IMR-90 (cell line): Measurements from ENCODE around the gene FAM174C. TPM values are rescaled to one million over a fixed set of nuclear protein-coding genes. Genes with fewer than 3 reads are reported as not detected.

ENCODE experiments used
- ATAC-seq: fragments of 200-7000 bp; cut with Tn5 transposase; 2 replicates; pipeline ENCODE4 v1.9.1; 2020; ENCODE audit warnings: low read depth, mild to moderate bottlenecking, moderate library complexity
- BruUV-seq: library from RNA; stranded (reverse); fragments of 400-500 nt; replicated peaks from 2 replicates; lab custom pipeline; 2021; lab: Mats Ljungman, UMichigan
- CTCF ChIA-PET: fragments of 300-600 bp; formaldehyde crosslinking; extraction: SDS; loops from one replicate; lab custom pipeline; 2021; ENCODE audit warnings: antibody characterized with exemption; lab: Yijun Ruan, JAX
- POLR2A ChIA-PET: fragments of 300-600 bp; sonication (Branson Sonifier 250); formaldehyde crosslinking; loops from one replicate; lab custom pipeline; 2022; ENCODE audit warnings: antibody characterized with exemption; ENCODE audit not compliant: unreplicated experiment; lab: Charles Lee
- DNase-seq: peaks from one replicate; pipeline ENCODE4 v3.0.0; 2013
- H2AFZ ChIP-seq: replicated peaks from 2 replicates; pipeline ENCODE3; 2013; ENCODE audit warnings: low read length, mild to moderate bottlenecking; ENCODE audit not compliant: poor library complexity
- H2AK5ac ChIP-seq: 2 replicates; pipeline ENCODE4 v1.6.1; 2013; ENCODE audit warnings: low read depth, low read length, inconsistent platforms
- H2AK9ac ChIP-seq: replicated peaks from 2 replicates; pipeline ENCODE3; 2013; ENCODE audit warnings: mild to moderate bottlenecking, low read depth, low read length, moderate library complexity; ENCODE audit not compliant: poor library complexity
- H2BK120ac ChIP-seq: 2 replicates; pipeline ENCODE4 v1.6.1; 2013; ENCODE audit warnings: low read depth, low read length, inconsistent platforms
- H2BK15ac ChIP-seq: 3 replicates; pipeline ENCODE4 v1.6.1; 2013; ENCODE audit warnings: low read depth, low read length, inconsistent platforms
- H2BK20ac ChIP-seq: 2 replicates; pipeline ENCODE4 v1.6.1; 2013; ENCODE audit warnings: low read depth, mild to moderate bottlenecking, inconsistent platforms, low read length, moderate library complexity
- H2BK5ac ChIP-seq: 2 replicates; pipeline ENCODE4 v1.6.1; 2013; ENCODE audit warnings: mild to moderate bottlenecking, low read depth, low read length, inconsistent platforms; ENCODE audit not compliant: poor library complexity, severe bottlenecking
- H3K14ac ChIP-seq: replicated peaks from 2 replicates; pipeline ENCODE4 v1.6.1; 2013; ENCODE audit warnings: low read depth, low read length, inconsistent platforms
- H3K18ac ChIP-seq: 2 replicates; pipeline ENCODE4 v1.6.1; 2013; ENCODE audit warnings: low read depth, low read length, control low read depth
- H3K23ac ChIP-seq: 2 replicates; pipeline ENCODE4 v1.6.1; 2013; ENCODE audit warnings: low read depth, low read length, inconsistent platforms
- H3K27ac ChIP-seq: 2 replicates; pipeline ENCODE4 v1.5.1; 2013; ENCODE audit warnings: mild to moderate bottlenecking, control low read depth, low read length; ENCODE audit not compliant: insufficient read depth
- H3K27me3 ChIP-seq: 2 replicates; pipeline ENCODE4 v1.6.1; 2013; ENCODE audit warnings: low read length; ENCODE audit not compliant: control insufficient read depth, insufficient read depth
- H3K36me3 ChIP-seq: 2 replicates; pipeline ENCODE4 v1.6.1; 2013; ENCODE audit warnings: low read length, mixed read lengths; ENCODE audit not compliant: control insufficient read depth, insufficient read depth
- H3K4ac ChIP-seq: 2 replicates; pipeline ENCODE4 v1.6.1; 2013; ENCODE audit warnings: low read depth, low read length, inconsistent platforms
- H3K4me1 ChIP-seq: 2 replicates; pipeline ENCODE4 v1.6.1; 2013; ENCODE audit warnings: low read length, mixed read lengths; ENCODE audit not compliant: control insufficient read depth, insufficient read depth
- H3K4me2 ChIP-seq: 2 replicates; pipeline ENCODE4 v1.6.1; 2013; ENCODE audit warnings: low read depth, mild to moderate bottlenecking, control low read depth, low read length, moderate library complexity
- H3K4me3 ChIP-seq: 2 replicates; pipeline ENCODE4 v1.5.1; 2013; ENCODE audit warnings: low read depth, mild to moderate bottlenecking, control low read depth, low read length, moderate library complexity; ENCODE audit not compliant: insufficient read depth
- H3K56ac ChIP-seq: 2 replicates; pipeline ENCODE4 v1.6.1; 2013; ENCODE audit warnings: low read length, inconsistent platforms; ENCODE audit not compliant: insufficient read depth; ENCODE audit errors: extremely low read depth
- H3K79me1 ChIP-seq, 2 experiments: 2 replicates each; pipeline ENCODE4 v1.6.1; 2013; ENCODE audit warnings: low read length in 2 of 2, inconsistent platforms in 1 of 2, low read depth in 1 of 2
- H3K9ac ChIP-seq: 2 replicates; pipeline ENCODE4 v1.6.1; 2013; ENCODE audit warnings: low read depth, low read length, control low read depth
- H3K9me1 ChIP-seq: 2 replicates; pipeline ENCODE4 v1.6.1; 2013; ENCODE audit warnings: low read length, inconsistent platforms; ENCODE audit not compliant: insufficient read depth
- H3K9me3 ChIP-seq: 2 replicates; pipeline ENCODE4 v1.6.1; 2013; ENCODE audit warnings: low read length; ENCODE audit not compliant: control insufficient read depth, insufficient read depth
- H4K20me1 ChIP-seq: 2 replicates; pipeline ENCODE4 v1.6.1; 2013; ENCODE audit warnings: low read length, inconsistent platforms; ENCODE audit not compliant: insufficient read depth
- H4K5ac ChIP-seq: 2 replicates; pipeline ENCODE4 v1.6.1; 2013; ENCODE audit warnings: mild to moderate bottlenecking, low read depth, low read length, control low read depth
- H4K8ac ChIP-seq, 2 experiments: 2 replicates each; pipeline ENCODE4 v1.6.1; 2013; ENCODE audit warnings: low read depth in 2 of 2, low read length in 2 of 2, control low read depth in 1 of 2, inconsistent platforms in 1 of 2
- H4K91ac ChIP-seq: 2 replicates; pipeline ENCODE4 v1.6.1; 2013; ENCODE audit warnings: low read depth, low read length, inconsistent platforms; ENCODE audit not compliant: insufficient read depth
- BHLHE40 ChIP-seq: fragments of 150-350 bp; IDR thresholded peaks from 2 replicates; pipeline ENCODE4 v1.6.1; 2016; ENCODE audit warnings: mild to moderate bottlenecking, low read depth, low read length
- MXI1 ChIP-seq: IDR thresholded peaks from 2 replicates; pipeline ENCODE4 v1.6.1; 2012; ENCODE audit warnings: low read depth, mild to moderate bottlenecking, low read length, moderate library complexity, borderline replicate concordance
- WGBS, 2 experiments: methylation state at CpG; one replicate each; pipeline versions ENCODE4 v1.1.5 to v1.1.7; 2013; ENCODE audit warnings: missing lambda C conversion rate in 2 of 2; ENCODE audit not compliant: insufficient read length in 1 of 2; ENCODE audit errors: extremely low coverage in 2 of 2; 5-methylcytosine and 5-hydroxymethylcytosine counted together
- dilution Hi-C: fragments of 300-500 bp; cut with HindIII; formaldehyde crosslinking; loops from one replicate; pipeline ENCODE4 v1.14.3; 2018; ENCODE audit warnings: low sequenced_read_pairs; ENCODE audit not compliant: unreplicated experiment
- in situ Hi-C: fragments of 300-500 bp; cut with MboI; formaldehyde crosslinking; loops from 3 replicates; pipeline ENCODE4 v1.14.3; 2019; ENCODE audit warnings: low sequenced_read_pairs, inconsistent platforms, mixed read lengths
- intact Hi-C: fragments of 100-400 bp; cut with micrococcal nuclease; formaldehyde crosslinking; loops from 2 replicates; pipeline ENCODE4 v1.10.0; 2022
- polyA plus RNA-seq, 3 experiments: library from polyadenylated mRNA; depleted of rRNA; stranded (reverse); fragments of >200 nt; gene quantifications; 2 replicates each; pipeline ENCODE4 v1.2.3, GENCODE V29; 2012; ENCODE audit warnings: low replicate concordance in 1 of 3
- total RNA-seq: library from RNA; depleted of rRNA; stranded (reverse); fragments of >200 nt; gene quantifications from 2 replicates; pipeline ENCODE4 v1.2.3, GENCODE V29; 2012

FAM174C gene
- total and polyA plus RNA-seq, 2 of the 4 experiments (the other 2 are of a cell fraction), result 7.5 to 61.8 TPM

DNA sequence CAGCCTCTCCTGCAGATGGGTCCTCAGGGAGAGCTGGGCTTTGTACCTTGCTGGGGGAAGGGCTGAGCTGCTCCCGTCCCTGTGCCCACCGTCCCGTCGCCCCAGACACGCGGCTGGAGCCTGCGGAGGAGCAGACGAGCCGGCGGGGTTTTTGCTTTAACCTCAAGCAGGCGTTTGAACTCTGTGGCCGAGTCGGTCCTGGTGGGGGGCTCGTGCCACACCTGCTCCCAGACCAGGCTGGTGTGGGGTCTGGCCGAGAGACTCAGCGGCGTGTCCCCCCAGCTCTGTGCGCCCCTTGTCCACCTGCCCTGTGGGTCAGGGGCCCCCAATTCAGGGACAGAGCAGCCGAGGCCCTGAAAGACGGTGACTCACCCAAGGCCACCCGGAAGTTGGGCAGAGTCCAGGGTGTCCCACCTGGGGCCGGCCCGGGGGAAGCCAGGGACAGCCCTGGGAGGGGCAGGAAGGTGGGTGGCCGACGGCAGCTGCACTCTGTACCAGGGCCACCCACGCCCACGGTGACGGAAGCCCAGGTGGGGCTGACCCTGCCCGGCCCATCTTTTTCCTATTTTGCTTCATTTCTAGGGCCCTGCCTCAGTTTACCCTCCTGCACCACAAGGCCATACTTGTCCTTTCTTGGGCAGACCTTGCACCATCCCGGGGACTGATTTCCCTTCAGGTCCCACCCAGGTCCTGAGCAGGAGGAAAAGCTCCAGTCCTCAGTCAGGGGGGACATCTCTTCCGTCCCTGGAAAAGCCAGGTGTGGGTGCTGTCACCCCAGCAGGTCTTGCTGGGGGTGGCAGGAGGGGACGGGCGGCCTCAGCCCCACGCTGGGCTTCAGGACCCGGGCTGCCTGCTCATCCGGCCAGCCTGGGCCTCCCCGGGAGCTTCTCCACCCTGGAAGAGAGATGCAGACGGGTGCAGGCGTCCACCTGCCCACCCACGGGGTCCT lies 15.6 kb downstream of the FAM174C start:
- Histone ChIP-seq H3K36me3 (no peaks in the 10 kb centered on the region), H2BK5ac (no peak overlapping the region), H3K4me1 (peaks cover 3% of the 10 kb centered on the region; the same call in 1 of the 2 replicates), H4K8ac (no peak overlapping the region), H3K23ac (no peak overlapping the region), H2AFZ (no peak overlapping the region), H3K14ac (no peak overlapping the region), H4K20me1 (no peaks in the 10 kb centered on the region), H3K9ac (no peak overlapping the region), H2BK15ac (no peak overlapping the region), H3K9me1 (no peaks in the 10 kb centered on the region), H3K9me3 (no peaks in the 10 kb centered on the region), H2AK9ac (no peak overlapping the region), H4K5ac (no peak overlapping the region), H3K27me3 (peaks cover 39% of the 10 kb centered on the region), H3K79me1 (no peaks in the 10 kb centered on the region), H2AK5ac (no peak overlapping the region), H3K56ac (no peak overlapping the region), H2BK120ac (no peak overlapping the region), H3K18ac (no peak overlapping the region), H4K91ac (no peak overlapping the region), H3K4me2 (no peak overlapping the region), H3K4ac (no peak overlapping the region), H2BK20ac (no peak overlapping the region), H3K4me3 (no peak overlapping the region), H3K27ac (no peak overlapping the region)
- dilution Hi-C loops (no loop called here), intact Hi-C loops (no loop called here), in situ Hi-C loops (no loop called here)
- 60% methylated on average over 15 of the region's 40 CpGs; no CpG with 5 or more reads in 1 of the 2 experiments for WGBS, 2 experiments
- ChIA-PET CTCF (no interaction called here), POLR2A (no interaction called here)
- no TSS peak for BruUV-seq
- ATAC-seq, result no peak
- no peak for DNase-seq
- TF ChIP-seq BHLHE40, result no peak
- TF ChIP-seq MXI1, result no peak
